Suppressor macrophage treated with lipopolysaccharide for 4 hours (primary cell): ENCODE results near the gene GPC6.

ENCODE experiments used
- DNase-seq: peaks from one replicate; pipeline ENCODE4 v3.0.0-alpha.2; 2020

GPC6 gene

GRCh38 chr13:94153586-94153985, 927.0 kb downstream of the GPC6 start:
- no peak for DNase-seq

GRCh38 chr13:94154367-94154766, 927.8 kb downstream of the GPC6 start:
- DNase-seq: no peak

- DNase-seq: no peak
Observed at GRCh38 chr13:94157705-94158218, 931.2 kb downstream of the GPC6 start.

GRCh38 chr13:94160875-94161274, 934.3 kb downstream of the GPC6 start:
- DNase-seq: no peak

GRCh38 chr13:94162289-94162688, 935.7 kb downstream of the GPC6 start:
- no peak for DNase-seq

- no peak for DNase-seq
Observed at GRCh38 chr13:94163535-94163934, 936.9 kb downstream of the GPC6 start.

GRCh38 chr13:94168783-94169453, 942.3 kb downstream of the GPC6 start:
- DNase-seq: peak; percentile 59

- no peak for DNase-seq
Observed at GRCh38 chr13:94169454-94170144, 943.0 kb downstream of the GPC6 start.

GRCh38 chr13:94170145-94170571, 943.6 kb downstream of the GPC6 start:
- DNase-seq: no peak

GRCh38 chr13:94172416-94172815, 945.8 kb downstream of the GPC6 start:
- no peak for DNase-seq

- DNase-seq: no peak
Observed at GRCh38 chr13:94173312-94173854, 946.8 kb downstream of the GPC6 start.

- DNase-seq: no peak
Observed at GRCh38 chr13:94174009-94174408, 947.4 kb downstream of the GPC6 start.

- DNase-seq: no peak
Observed at GRCh38 chr13:94175076-94175475, 948.5 kb downstream of the GPC6 start.

- DNase-seq: no peak
Observed at GRCh38 chr13:94176561-94176960, 950.0 kb downstream of the GPC6 start.

GRCh38 chr13:94177041-94177440, 950.4 kb downstream of the GPC6 start:
- DNase-seq: no peak

- DNase-seq: no peak
Observed at GRCh38 chr13:94178625-94179244, 952.1 kb downstream of the GPC6 start.

GRCh38 chr13:94181461-94182107, 955.0 kb downstream of the GPC6 start:
- no peak for DNase-seq

- peak; percentile 47 for DNase-seq
Observed at GRCh38 chr13:94182185-94182761, 955.7 kb downstream of the GPC6 start.

GRCh38 chr13:94186470-94186869, 959.9 kb downstream of the GPC6 start:
- DNase-seq: no peak

GRCh38 chr13:94188201-94188854, 961.7 kb downstream of the GPC6 start:
- no peak for DNase-seq

- peak; percentile 14 for DNase-seq
Observed at GRCh38 chr13:94192431-94192975, 965.9 kb downstream of the GPC6 start.

- no peak for DNase-seq
Observed at GRCh38 chr13:94195715-94196114, 969.1 kb downstream of the GPC6 start.
